HG03045 (cell line): ENCODE data around the gene CALU.

Experiments used
- ATAC-seq: cut with Tn5 transposase; IDR thresholded peaks from one replicate; pipeline ENCODE4 v1.9.1; 2021; ENCODE audit warnings: mild to moderate bottlenecking, moderate library complexity; ENCODE audit not compliant: unreplicated experiment

Gene CALU

GRCh38 chr7:128745706-128746105, 6.5 kb downstream of the CALU start:
- ATAC-seq = no peak

GRCh38 chr7:128747327-128748079, 8.3 kb downstream of the CALU start:
- no peak for ATAC-seq

GRCh38 chr7:128752251-128752650, 13.1 kb downstream of the CALU start:
- ATAC-seq = no peak

GRCh38 chr7:128755075-128755818, 16.1 kb downstream of the CALU start:
- no peak for ATAC-seq

GRCh38 chr7:128755819-128756476, 16.8 kb downstream of the CALU start:
- ATAC-seq = no peak

GRCh38 chr7:128757203-128757602, 18.0 kb downstream of the CALU start:
- no peak for ATAC-seq

- ATAC-seq = no peak
These were observed 19.4 kb downstream of the CALU start for GRCh38 chr7:128758553-128758952.

- ATAC-seq = no peak
These were observed 20.1 kb downstream of the CALU start for GRCh38 chr7:128759242-128759641.

GRCh38 chr7:128763541-128763940, 24.4 kb downstream of the CALU start:
- ATAC-seq = no peak

- ATAC-seq = no peak
These were observed 28.4 kb downstream of the CALU start for GRCh38 chr7:128767475-128768110.

- no peak for ATAC-seq
These were observed 31.1 kb downstream of the CALU start for GRCh38 chr7:128770233-128770632.

GRCh38 chr7:128773604-128774003, 34.4 kb downstream of the CALU start:
- no peak for ATAC-seq

GRCh38 chr7:128774029-128774689, 35.0 kb downstream of the CALU start:
- no peak for ATAC-seq

- ATAC-seq = no peak
These were observed 35.8 kb downstream of the CALU start for GRCh38 chr7:128774921-128775320.

- no peak for ATAC-seq
These were observed 36.8 kb downstream of the CALU start, which contains the start of gene OPN1SW for GRCh38 chr7:128775744-128776474. OPN1SW (minus strand) TSS chr7:128775794; CDS start chr7:128775781, 13 bp downstream.

- ATAC-seq = no peak
These were observed 38.3 kb downstream of the CALU start for GRCh38 chr7:128777156-128778123.

- ATAC-seq = no peak
These were observed 39.8 kb downstream of the CALU start for GRCh38 chr7:128778946-128779345.

- no peak for ATAC-seq
These were observed 42.0 kb downstream of the CALU start for GRCh38 chr7:128781126-128781525.

GRCh38 chr7:128781851-128782250, 42.7 kb downstream of the CALU start:
- ATAC-seq = no peak
